ENCODE results near the gene TMEM272.
A peak's percentile ranks its signal among the peaks of the same experiment; 100 is the strongest.

TMEM272 gene

DNA sequence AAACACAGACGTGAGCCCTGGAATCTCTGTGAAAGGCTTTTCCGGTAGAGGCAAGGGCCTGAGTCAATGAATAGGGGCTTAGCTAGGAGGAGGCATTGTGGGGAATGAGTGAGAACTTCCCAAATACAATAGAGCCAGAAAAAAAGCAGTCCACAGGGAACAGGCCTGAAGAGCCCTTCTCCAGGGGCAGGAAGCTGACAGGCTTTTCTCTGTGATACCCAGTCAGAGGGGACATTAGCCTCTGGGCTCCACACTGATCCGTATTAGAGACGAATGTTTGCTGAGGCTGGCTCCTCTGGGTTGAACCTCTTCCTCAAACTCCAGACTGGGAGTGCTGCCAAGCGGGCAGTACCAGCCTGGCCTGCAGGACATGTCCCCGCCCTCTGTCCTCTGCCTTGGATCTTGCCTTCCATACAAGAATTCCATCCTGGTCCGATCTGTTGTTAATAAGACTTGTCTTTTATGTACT is 43.3 kb downstream of the TMEM272 start:
- TF ChIP-seq, protein P1, sequence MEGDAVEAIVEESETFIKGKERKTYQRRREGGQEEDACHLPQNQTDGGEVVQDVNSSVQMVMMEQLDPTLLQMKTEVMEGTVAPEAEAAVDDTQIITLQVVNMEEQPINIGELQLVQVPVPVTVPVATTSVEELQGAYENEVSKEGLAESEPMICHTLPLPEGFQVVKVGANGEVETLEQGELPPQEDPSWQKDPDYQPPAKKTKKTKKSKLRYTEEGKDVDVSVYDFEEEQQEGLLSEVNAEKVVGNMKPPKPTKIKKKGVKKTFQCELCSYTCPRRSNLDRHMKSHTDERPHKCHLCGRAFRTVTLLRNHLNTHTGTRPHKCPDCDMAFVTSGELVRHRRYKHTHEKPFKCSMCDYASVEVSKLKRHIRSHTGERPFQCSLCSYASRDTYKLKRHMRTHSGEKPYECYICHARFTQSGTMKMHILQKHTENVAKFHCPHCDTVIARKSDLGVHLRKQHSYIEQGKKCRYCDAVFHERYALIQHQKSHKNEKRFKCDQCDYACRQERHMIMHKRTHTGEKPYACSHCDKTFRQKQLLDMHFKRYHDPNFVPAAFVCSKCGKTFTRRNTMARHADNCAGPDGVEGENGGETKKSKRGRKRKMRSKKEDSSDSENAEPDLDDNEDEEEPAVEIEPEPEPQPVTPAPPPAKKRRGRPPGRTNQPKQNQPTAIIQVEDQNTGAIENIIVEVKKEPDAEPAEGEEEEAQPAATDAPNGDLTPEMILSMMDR (IDR thresholded peaks at IDR 0.05; ENCODE audit: low read depth, low read length, missing control alignments), result no peak
- no peaks in the 10 kb centered on the region for H3K27me3 ChIP-seq (replicated peaks)
- DNase-seq, result no peak
- H3K27ac ChIP-seq, result no peak overlapping the region
- H3K36me3 ChIP-seq (replicated peaks), result no peaks in the 10 kb centered on the region
- H3K4me3 ChIP-seq (ENCODE audit: low read depth, low read length), result no peak overlapping the region
- in situ Hi-C loops (cut with HindIII; ENCODE audit: low pct_ligation_motif_present, low sequenced_read_pairs), result no loop called here

DNA sequence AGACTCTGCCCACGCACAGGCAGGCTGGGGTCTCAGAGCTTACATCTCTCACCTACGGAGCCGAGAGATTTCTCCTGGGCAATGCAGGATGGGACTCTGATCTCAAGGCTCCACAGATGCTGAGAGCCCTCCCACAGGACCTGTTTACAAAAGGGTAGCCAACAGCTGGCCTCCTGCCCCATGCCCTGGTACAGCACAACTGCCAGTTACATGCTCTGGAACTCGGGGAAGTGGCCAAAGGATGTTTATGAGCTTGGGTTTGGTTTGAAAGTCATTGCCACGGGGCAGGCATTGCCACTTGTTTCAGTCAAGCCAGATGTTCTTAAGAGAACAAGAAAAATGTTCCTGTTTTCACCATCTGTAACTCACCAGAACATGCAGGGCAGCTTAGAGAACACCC is 44.5 kb downstream of the TMEM272 start:
- Histone ChIP-seq H3K27me3 (replicated peaks) (no peaks in the 10 kb centered on the region), H3K4me3 (ENCODE audit: low read depth, low read length) (no peak overlapping the region), H3K27ac (no peak overlapping the region), H3K36me3 (replicated peaks) (no peaks in the 10 kb centered on the region)
- TF ChIP-seq, protein P1 (IDR thresholded peaks at IDR 0.05; ENCODE audit: low read depth, low read length, missing control alignments), result no peak
- no peak for DNase-seq
- in situ Hi-C loops (cut with HindIII; ENCODE audit: low pct_ligation_motif_present, low sequenced_read_pairs), result no loop called here

DNA sequence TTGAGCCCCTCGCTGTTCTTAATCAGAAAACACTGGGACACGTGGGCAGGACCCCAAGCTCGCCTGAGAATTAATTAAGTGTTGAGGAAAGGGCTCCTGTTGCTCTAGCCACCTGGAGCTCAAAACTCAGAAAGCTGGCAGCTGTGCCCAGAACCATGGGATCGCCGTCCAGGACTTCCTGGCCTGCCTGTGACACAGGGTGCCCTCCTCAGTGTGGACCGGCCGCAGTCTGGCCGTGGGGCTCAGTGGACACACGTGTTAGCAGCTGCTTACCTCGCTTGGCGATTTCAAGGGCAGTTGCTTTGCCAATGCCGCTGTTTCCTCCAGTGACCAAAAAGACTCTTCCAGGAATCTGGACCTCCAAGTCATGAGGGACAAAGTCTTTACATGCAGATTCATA is 45.7 kb downstream of the TMEM272 start:
- Histone ChIP-seq H3K27me3 (replicated peaks) (no peaks in the 10 kb centered on the region), H3K4me3 (ENCODE audit: low read depth, low read length) (no peak overlapping the region), H3K36me3 (replicated peaks) (no peaks in the 10 kb centered on the region), H3K27ac (no peak overlapping the region)
- DNase-seq, result no peak
- TF ChIP-seq, protein P1 (IDR thresholded peaks at IDR 0.05; ENCODE audit: low read depth, low read length, missing control alignments), result no peak
- in situ Hi-C loops (cut with HindIII; ENCODE audit: low pct_ligation_motif_present, low sequenced_read_pairs), result no loop called here

DNA sequence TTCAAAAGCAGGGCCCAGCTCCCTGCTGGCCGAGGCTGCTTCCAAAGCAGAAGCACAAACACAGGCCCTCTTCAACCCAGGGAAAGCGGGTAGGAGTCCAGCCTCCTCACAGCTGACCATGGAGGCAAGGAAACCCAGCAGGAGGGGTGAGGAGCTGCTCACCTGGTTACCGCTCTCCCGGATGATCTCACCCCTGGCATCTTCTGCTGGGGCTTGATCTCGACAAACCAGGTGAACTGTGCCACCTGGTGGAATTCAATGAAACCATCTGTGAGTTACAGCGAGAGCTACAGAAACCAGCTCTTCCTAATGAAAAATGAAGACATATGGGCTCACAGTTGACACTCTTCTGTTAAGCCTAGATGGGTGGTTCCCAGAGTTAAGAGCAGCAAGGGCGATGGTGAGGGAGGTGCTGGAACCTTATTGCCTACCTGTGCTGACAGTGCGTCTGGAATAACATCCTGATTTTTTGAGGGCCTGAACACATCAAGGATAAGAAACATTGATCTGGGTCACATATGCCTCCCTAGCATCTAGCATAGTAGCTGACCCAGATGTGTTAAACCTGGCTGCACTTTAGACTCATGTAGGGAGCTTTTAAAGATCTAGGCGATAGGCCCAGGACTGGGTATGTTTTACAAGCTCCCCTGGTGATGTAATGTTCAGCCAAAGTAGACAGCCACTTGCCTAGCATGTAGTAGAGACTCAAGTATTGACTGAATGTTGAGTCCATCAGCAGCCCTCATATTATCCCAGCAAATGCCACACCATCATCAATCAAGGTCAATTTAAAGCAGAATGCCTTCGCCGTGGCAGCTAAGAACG is 47.1 kb downstream of the TMEM272 start:
- DNase-seq, result peak; percentile 40
- TF ChIP-seq, protein P1 (IDR thresholded peaks at IDR 0.05; ENCODE audit: low read depth, low read length, missing control alignments), result peak; percentile 67
- Histone ChIP-seq H3K27me3 (replicated peaks) (no peaks in the 10 kb centered on the region), H3K36me3 (replicated peaks) (no peaks in the 10 kb centered on the region), H3K4me3 (ENCODE audit: low read depth, low read length) (no peak overlapping the region), H3K27ac (no peak overlapping the region)
- in situ Hi-C loops (cut with HindIII; ENCODE audit: low pct_ligation_motif_present, low sequenced_read_pairs), result no loop called here

DNA sequence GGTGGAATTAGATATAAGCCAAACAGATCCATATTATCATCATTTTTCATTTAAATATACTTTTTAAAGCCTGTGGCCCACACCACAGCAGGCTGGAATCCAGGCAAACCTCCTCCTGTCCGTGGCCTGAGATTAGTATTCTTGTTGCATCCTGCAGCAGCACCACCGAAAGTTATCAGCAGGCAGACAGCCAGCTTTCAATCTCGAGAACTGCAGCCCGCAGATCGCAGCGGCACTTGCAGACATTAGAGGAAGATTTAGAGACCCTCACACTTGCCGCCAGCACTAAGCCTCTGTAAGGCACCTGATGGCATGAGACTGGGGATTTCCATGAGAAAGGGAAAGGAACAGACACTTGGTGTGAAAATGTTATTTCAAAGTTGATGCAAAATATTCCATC is 48.4 kb downstream of the TMEM272 start:
- in situ Hi-C loops (cut with HindIII; ENCODE audit: low pct_ligation_motif_present, low sequenced_read_pairs), result no loop called here
- H3K36me3 ChIP-seq (replicated peaks), result no peaks in the 10 kb centered on the region
- H3K27me3 ChIP-seq (replicated peaks), result no peaks in the 10 kb centered on the region
- DNase-seq, result no peak
- H3K4me3 ChIP-seq (ENCODE audit: low read depth, low read length), result no peak overlapping the region
- no peak overlapping the region for H3K27ac ChIP-seq
- TF ChIP-seq, protein P1 (IDR thresholded peaks at IDR 0.05; ENCODE audit: low read depth, low read length, missing control alignments), result no peak

All from brain microvascular endothelial cell (primary cell).